Measurements from ENCODE around the gene LRRC10B.
A peak's percentile ranks its signal among the peaks of the same experiment; 100 is the strongest.

The LRRC10B gene

GRCh38 chr11:61532134-61533038 lies 23.8 kb downstream of the LRRC10B start:
- TF ChIP-seq CTCF (IDR thresholded peaks at IDR 0.05; ENCODE audit: borderline replicate concordance, insufficient read depth, low read depth, low read length): peak; percentile 97
- no peak overlapping the region for H3K4me3 ChIP-seq (ENCODE audit: low read depth, low read length)

- TF ChIP-seq CTCF (IDR thresholded peaks at IDR 0.05; ENCODE audit: borderline replicate concordance, insufficient read depth, low read depth, low read length): no peak
- no peak overlapping the region for H3K4me3 ChIP-seq (ENCODE audit: low read depth, low read length)
These were observed 24.5 kb downstream of the LRRC10B start for GRCh38 chr11:61533039-61533375.

- H3K4me3 ChIP-seq (ENCODE audit: low read depth, low read length): no peak overlapping the region
- no peak for TF ChIP-seq CTCF (IDR thresholded peaks at IDR 0.05; ENCODE audit: borderline replicate concordance, insufficient read depth, low read depth, low read length)
These were observed 24.9 kb downstream of the LRRC10B start for GRCh38 chr11:61533401-61533800.

- H3K4me3 ChIP-seq (ENCODE audit: low read depth, low read length): no peak overlapping the region
- TF ChIP-seq CTCF (IDR thresholded peaks at IDR 0.05; ENCODE audit: borderline replicate concordance, insufficient read depth, low read depth, low read length): no peak
These were observed 25.7 kb downstream of the LRRC10B start for GRCh38 chr11:61534025-61534932.

GRCh38 chr11:61534933-61535839 lies 26.6 kb downstream of the LRRC10B start:
- H3K4me3 ChIP-seq (ENCODE audit: low read depth, low read length): no peak overlapping the region
- TF ChIP-seq CTCF (IDR thresholded peaks at IDR 0.05; ENCODE audit: borderline replicate concordance, insufficient read depth, low read depth, low read length): no peak

- no peak overlapping the region for H3K4me3 ChIP-seq (ENCODE audit: low read depth, low read length)
- TF ChIP-seq CTCF (IDR thresholded peaks at IDR 0.05; ENCODE audit: borderline replicate concordance, insufficient read depth, low read depth, low read length): no peak
These were observed 27.6 kb downstream of the LRRC10B start for GRCh38 chr11:61535998-61536675.

Data from GM12875 (cell line).